GM12874 (cell line): Measurements from ENCODE around the gene PIAS1.

Experiments used
- CTCF ChIP-seq: IDR thresholded peaks from 2 replicates; pipeline ENCODE4 v1.5.1; 2011; ENCODE audit warnings: low read depth, mild to moderate bottlenecking, control low read depth, low read length, moderate library complexity; ENCODE audit not compliant: insufficient read depth

The PIAS1 gene

GRCh38 chr15:68096099-68096498 lies 42.0 kb downstream of the PIAS1 start:
- no peak for TF ChIP-seq CTCF

- no peak for TF ChIP-seq CTCF
These were observed 42.9 kb downstream of the PIAS1 start for GRCh38 chr15:68097029-68097428.

- TF ChIP-seq CTCF: no peak
These were observed 44.4 kb downstream of the PIAS1 start for GRCh38 chr15:68098465-68098864.

- TF ChIP-seq CTCF: no peak
These were observed 46.1 kb downstream of the PIAS1 start for GRCh38 chr15:68100194-68100593.

DNA sequence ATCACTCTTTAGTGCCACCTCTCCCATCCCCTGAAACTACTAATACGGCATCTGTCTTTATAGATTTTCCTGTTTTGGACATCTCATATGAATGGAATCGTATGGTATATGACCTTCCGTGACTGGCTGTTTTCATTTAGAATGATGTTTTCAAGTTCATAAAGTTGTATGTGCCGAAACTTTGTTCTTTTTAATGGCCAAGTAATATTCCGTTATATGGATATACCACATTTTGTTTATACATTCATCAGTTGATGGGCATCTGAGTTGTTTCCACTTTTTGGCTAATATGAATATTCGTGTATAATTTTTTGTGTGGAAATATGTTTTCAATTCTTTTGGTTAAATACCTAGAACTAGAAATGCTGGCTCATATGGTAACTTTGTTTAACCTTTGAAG lies 49.5 kb downstream of the PIAS1 start:
- TF ChIP-seq CTCF: no peak

GRCh38 chr15:68106656-68107055 lies 52.5 kb downstream of the PIAS1 start:
- TF ChIP-seq CTCF: no peak

- TF ChIP-seq CTCF: no peak
These were observed 53.0 kb downstream of the PIAS1 start for GRCh38 chr15:68107142-68107541.

DNA sequence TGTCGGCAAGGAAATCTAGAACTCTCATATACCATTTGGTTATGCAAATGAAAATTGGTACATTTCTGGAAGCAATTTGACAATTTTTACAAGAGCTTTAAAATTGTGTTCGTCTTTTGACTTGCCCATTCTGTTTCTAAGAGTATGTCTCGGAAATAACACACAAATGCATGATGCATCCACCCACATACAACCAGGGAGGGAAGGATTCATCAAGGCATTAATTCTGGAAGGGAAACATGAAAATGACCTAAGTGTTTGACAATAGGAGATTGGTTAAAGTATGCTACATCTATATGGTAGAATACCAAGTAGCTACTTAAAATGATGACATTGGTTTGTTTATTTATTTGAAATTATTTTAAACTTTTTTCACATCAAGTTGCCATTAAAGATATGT lies 58.6 kb downstream of the PIAS1 start:
- no peak for TF ChIP-seq CTCF
